COLO668 (cell line): ENCODE measurements around the gene MICALL2.
A peak's percentile ranks its signal among the peaks of the same experiment; 100 is the strongest.

Experiments used
- DNase-seq: peaks from one replicate; lab custom pipeline; 2025; ENCODE audit not compliant: unreplicated experiment; lab: John Stamatoyannopoulos, UW

MICALL2 gene

GRCh38 chr7:1419310-1419634, 40.0 kb downstream of the MICALL2 start:
- peak; percentile 45 for DNase-seq

DNA sequence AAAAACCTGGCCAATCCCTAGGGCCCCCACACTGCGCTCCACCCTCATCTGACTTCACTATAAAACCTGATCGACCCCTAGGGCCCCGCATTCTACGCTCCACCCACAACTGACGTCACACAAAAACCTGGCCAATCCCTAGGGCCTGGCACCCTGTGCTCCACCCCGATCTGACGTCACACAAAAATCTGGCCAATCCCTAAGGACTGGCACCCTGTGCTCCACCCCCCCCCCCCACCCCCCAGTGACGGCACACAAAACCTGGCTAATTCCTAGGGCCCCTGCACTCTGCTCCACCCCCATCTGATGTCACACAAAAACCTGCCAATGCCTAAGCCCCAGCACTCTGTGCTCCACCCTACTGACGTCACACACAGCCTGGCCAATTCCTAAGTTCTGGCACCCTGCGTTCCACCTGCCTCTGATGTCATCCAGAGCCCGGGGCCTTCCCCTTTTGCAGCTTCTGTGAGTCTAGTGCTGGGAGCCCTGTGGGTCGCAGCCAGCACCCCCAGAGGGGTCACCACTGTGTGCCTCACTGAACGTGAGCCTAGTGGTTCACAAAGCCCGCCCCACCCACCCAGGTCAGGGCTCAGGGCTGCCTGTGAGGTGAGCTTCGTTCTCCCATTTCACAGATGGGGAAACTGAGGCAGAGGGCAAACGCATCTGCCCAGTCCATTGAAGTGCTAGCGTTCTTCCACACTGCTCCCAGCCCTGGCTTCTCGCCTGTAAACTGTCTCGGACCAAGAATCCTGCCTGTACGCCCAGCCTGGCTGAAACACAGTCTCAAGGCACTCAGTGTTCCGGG, 40.6 kb downstream of the MICALL2 start:
- DNase-seq, result peak; percentile 42

DNA sequence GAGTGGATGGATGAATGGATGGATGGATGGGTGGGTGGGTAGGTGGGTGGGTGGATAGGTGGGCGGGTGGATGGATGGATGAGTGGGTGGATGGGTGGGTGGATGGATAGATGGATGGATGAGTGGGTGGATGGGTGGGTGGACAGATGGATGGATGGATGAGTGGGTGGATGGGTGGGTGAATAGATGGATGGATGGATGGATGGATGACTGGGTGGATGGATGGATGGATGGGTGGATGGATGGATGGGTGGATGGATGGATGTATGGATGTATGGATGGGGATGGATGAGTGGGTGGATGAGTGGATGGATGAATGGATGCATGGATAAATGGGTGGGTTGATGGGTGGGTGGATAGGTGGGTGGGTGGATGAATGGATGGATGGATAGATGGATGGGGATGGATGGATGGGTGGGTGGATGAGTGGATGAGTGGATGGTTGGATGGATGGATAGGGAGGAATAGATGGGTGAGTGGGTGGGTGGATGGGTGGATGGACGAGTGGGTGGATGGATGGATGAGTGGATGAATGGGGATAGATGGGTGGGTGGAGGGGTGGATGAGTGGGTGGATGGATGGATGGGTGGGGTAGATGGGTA, 43.8 kb downstream of the MICALL2 start:
- no peak for DNase-seq

GRCh38 chr7:1413936-1414639, 45.2 kb downstream of the MICALL2 start:
- peak; percentile 48 for DNase-seq

DNA sequence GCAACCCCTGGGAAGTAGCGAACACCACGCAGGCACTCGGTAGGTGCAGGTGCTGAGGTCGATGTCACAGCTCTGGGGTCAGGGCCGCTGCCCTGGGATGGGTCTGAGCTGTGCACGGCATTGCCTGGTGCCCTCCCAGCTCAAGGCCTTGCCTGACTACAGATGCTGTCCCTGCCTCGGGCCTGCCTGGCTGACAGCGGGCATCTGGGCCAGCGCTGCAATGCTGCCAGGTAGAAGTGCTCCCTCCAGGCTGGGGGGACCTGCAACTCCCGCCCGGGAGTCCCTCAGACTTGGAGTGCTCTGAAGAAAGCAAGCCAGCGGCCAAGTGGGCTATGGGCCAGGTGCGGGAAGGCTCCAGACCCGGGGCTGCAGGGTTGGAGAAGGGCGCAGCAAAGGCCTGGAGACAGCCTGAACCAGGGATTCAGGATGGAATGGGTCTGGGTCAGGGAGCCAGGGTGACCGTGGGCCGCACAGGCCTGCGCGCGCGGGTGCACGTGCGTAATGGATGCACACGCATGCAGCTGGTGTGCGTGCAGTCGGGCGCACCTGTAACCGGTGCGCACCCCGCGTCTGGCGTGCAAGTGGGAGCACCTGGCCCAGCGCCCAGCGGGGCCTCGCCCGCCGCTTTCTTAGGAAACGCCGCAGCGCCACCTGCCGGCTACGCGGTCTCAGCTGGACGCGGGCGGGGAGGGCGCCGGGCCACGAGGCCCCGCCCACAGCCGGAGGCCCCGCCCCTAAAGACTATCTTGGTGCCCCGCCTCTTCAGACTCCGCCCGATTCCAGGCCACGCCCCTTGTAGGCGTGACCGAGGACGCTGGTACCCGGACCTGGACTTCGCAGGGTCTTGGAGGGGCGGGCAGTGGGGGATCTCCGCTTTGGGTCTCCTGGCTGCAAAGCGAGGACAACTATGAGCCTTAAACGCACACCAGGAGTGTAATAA, 46.7 kb downstream of the MICALL2 start:
- DNase-seq, result peak; percentile 97

GRCh38 chr7:1411414-1411813, 47.9 kb downstream of the MICALL2 start:
- DNase-seq, result no peak

DNA sequence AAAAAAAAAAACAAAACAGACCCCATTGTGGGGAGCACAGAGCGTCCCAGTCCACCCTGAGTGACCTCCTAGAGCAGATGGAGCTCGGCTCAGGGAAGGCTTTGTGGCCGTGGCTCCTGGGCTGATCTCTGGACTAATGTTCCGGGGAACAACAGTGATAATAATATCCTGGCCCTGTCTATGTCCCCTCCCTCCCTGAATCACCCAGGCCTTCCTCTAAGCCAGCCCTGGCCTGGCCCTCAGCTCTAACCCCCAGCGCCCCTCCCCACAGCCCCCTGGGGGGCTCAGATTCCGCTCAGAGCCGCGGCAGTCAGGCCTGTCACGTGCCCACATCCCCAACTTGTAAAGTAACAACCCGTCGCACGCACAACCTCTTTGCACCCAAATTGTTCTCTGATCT, 48.3 kb downstream of the MICALL2 start:
- no peak for DNase-seq

DNA sequence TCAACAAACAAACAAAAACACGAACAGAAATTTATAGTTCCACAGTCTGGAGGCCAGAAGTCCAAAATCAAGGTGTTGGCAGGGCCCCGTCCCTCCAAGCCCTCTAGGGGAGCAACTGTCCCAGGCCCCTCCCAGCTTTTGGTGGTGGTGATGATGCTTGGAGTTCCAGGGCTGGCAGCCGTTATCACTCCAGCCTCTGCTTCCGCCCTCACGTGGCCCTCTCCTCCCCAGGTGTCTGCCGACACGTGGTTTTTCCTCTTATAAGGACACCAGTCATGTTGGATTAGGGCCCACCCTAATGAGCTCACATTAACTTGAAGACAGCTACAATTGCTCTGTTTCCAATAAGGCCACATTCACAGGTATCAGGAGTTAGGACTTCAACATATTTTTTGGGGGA, 49.7 kb downstream of the MICALL2 start:
- peak; percentile 17 for DNase-seq

GRCh38 chr7:1408466-1408865, 50.8 kb downstream of the MICALL2 start:
- no peak for DNase-seq

DNA sequence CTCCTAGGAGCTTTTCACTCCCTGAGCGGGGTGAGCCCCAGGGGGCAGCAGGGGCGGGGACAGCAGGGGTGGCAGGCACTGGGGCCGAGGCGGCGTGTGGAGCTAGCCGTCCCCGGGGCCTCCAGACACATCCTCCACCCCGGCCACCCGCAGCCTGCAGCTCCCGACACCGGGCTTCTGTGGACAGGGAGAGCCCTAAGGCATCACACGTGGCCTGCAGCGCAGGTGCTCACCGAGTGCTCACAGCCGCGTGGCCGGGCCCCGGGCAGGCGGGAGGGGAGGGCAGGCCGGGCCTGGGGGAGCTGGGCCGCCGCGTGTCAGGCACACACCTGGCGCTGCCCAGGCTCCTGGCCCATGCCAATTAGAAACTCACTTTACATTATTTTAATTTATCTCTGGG, 51.4 kb downstream of the MICALL2 start:
- peak; percentile 90 for DNase-seq

GRCh38 chr7:1404898-1405548, 54.2 kb downstream of the MICALL2 start:
- DNase-seq, result no peak

- DNase-seq, result no peak
Measured at GRCh38 chr7:1404460-1404809, 54.8 kb downstream of the MICALL2 start.

- DNase-seq, result peak; percentile 56
Measured at GRCh38 chr7:1403638-1404459, 55.4 kb downstream of the MICALL2 start.

GRCh38 chr7:1402791-1403637, 56.3 kb downstream of the MICALL2 start:
- DNase-seq, result no peak

DNA sequence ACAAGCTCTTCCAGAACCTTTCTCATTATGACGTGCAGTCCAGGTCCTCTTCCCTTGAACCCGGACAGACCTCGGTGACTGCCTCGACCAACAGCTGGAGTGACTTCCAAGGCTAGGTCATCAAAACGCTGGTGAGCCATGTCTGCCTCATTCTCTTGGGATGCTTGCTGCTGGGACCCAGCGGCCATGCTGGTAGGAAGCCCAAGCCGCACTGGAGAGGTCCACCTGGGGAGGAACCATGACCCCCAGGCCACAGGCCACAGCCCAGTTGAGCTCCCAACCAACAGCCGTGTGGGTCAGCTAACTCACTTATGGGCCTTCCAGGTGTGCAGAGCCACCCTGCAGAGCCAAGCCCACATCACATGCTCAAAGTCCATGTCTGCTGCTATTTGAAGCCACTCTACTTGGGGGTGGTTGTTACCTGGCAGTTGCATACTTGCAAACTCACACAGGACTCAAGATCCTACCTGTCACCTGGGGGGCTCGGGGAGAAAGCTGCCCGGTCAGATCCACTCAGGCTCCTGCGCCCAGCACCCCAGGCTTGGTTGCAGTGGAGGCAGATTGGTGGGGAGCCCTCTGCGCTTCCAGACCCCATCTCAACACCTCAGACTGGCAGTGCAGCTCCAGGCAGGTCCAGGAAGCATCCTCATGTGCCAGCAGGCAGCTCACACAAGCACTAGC, 57.0 kb downstream of the MICALL2 start:
- no peak for DNase-seq

GRCh38 chr7:1401011-1401410, 58.3 kb downstream of the MICALL2 start:
- DNase-seq, result no peak

- no peak for DNase-seq
Measured at GRCh38 chr7:1400371-1400770, 58.9 kb downstream of the MICALL2 start.
